Gastroesophageal sphincter (tissue), 3 donors: Measurements from ENCODE around the gene PEMT.

Experiments used
- CTCF ChIP-seq, 4 experiments: fragments of 200-600 bp in 2 of 4; fragments of 450-650 bp in 2 of 4; sonication (generic) in 1 of 4; IDR thresholded peaks; one replicate each; pipeline ENCODE4 v1.5.1; 2017 to 2019; ENCODE audit warnings: antibody characterized with exemption in 4 of 4, mild to moderate bottlenecking in 2 of 4, moderate library complexity in 2 of 4
- EP300 ChIP-seq: sonication (generic); formaldehyde crosslinking; IDR thresholded peaks from one replicate; pipeline ENCODE4 v1.6.1; 2017; ENCODE audit warnings: antibody characterized with exemption, mild to moderate bottlenecking
- POLR2A ChIP-seq, 2 donors: fragments of 450-650 bp; IDR thresholded peaks; one replicate each; pipeline ENCODE4 v1.6.1; 2017; ENCODE audit warnings: antibody characterized with exemption in 2 of 2, mild to moderate bottlenecking in 2 of 2, moderate library complexity in 1 of 2
- POLR2AphosphoS5 ChIP-seq: sonication (generic); formaldehyde crosslinking; IDR thresholded peaks from one replicate; pipeline ENCODE4 v1.6.1; 2017; ENCODE audit warnings: antibody characterized with exemption

DNA sequence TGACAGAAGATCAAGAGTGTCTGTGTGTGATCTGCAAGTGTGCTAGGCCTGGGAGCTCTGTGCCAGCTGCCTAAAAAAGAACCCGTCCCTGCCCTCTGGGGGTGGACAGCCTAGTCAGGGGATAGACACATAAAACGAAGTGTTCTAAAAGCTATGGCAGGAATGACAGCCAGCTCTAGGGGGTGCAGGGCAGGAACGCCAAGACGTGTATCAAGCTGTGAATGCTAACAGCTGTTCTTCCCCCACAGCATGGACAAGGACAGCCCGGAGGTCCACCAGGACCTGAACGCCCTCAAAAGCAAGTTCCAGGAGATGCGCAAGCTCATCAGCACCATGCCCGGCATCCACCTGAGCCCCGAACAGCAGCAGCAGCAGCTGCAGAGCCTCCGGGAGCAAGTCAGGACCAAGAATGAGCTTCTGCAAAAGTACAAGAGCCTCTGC lies 100.5 kb downstream of the PEMT start:
- TF ChIP-seq CTCF (IDR thresholded peaks at IDR 0.05): no peak
- TF ChIP-seq POLR2A (IDR thresholded peaks at IDR 0.05): no peak
- no peak for TF ChIP-seq POLR2AphosphoS5
- no peak for TF ChIP-seq EP300
